Measurements from ENCODE around the gene TEKT4. TPM values are rescaled to one million over a fixed set of nuclear protein-coding genes. Genes with fewer than 3 reads are reported as not detected.
"Not testable (repeated sequence)": the region's sequence is repeated elsewhere in the genome, so short reads cannot be mapped to it uniquely, and the experiment has no call there.

The TEKT4 gene
- total RNA-seq, 1 donor from 2014 or later = not detected

DNA sequence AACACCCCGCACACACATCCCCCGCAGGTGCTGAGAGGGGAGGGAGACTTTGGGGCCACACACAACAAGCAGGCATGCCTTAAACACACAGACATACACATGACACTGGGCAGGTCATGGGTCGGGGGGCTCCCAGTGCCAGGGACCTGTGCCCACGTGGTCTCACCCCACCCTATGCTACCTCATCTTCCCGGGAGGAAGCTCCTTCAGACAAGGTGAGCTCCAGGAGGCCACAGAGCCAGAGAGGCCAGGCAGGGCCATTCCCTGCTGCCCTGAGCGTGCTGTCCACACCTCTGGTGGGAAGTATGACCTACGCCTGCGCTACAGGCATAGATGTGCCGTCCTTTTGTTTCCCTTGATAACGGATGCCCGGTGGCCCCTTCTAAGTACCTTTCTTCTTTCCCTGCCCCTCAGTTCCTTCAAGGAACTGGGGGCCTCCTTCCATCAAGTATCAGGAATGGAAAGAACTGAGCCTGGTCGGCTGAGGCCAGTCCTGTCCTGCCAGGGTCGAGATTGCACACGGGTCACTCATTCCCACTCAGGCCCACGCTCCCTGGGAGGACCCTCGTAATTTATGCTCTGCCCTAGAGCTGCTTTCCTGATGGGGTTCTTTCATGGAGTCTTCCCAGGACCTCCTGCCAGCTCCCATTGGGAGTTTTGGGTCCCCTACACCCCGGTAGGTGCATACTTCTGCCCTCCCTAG, 4.7 kb downstream of the TEKT4 start:
- no peak for DNase-seq (ENCODE audit: low spot score)

GRCh38 chr2:94876523-94876863, 5.3 kb downstream of the TEKT4 start:
- no peak for DNase-seq (ENCODE audit: low spot score)

DNA sequence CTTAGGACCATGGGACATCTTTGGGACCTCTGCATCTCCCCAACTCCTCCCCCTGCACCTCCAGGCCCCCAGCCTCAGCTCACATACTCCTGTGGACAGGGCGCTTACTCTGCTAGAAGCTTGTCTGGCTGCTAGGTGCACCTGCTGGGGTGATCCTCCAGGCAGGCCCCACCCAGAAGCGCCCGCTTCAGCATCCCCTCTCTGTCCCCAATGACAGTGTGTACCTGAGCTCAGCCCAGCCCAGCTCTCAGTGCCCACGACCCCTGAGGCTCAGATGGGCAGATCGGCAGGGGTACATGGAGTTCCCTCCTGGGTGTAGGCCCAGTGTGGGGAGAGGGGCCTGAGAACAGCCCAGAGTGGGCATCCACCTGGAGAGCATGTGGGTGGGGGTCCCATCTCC, 5.9 kb downstream of the TEKT4 start:
- no peak for DNase-seq (ENCODE audit: low spot score)

DNA sequence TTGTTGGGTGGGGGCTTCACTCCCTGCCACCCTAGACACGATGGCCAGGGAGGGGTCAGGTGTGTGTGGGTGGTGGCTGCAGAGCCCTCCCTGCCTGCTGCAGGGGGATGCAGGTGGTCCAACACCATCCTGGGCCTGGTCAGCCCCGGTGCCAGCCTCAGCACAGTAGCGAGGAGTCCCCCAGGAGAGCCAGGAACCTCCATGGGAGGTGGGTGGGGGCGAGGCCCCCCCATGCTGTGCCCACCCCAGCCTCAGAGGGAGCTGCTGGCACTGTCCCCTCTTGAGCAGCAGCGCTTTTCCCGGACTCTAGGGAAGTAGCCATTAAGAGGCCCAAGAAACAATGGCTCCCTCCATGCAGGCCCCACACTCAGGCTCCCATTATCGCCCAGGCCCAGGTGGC, 7.3 kb downstream of the TEKT4 start:
- DNase-seq (ENCODE audit: low spot score) = not testable (repeated sequence)

DNA sequence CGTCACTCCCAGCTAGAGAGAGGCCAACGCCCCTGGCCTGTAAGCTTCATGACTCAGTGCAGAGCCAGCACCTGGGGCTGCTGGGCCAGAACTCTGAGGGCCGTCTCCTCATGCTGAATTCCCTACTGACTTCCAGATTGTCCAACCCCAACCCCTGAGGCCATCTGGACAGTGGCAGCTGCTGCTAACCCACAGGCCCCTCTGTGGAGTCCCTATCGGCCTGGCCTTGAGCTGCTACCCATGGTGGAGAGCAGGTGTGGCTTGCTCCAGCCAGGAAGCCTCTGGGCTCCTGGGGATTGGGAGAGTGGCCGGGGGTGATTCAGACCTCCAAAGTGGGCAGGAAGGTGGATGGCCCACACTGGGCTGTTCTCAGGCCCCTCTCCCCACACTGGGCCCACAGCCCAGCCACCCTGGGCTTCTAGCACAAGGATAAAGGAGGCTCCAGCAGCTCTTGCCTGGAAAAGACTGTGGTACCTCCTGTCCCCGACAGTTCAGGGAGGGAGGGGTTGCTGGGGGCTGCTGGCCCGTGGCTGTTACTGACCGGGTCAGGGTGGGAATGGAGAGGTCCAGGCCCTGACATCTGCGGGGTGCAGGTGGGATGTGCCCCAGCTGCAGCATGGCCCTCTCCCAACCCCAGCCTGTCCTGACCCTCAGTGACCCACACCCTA, 8.2 kb downstream of the TEKT4 start:
- DNase-seq (ENCODE audit: low spot score) = no peak

DNA sequence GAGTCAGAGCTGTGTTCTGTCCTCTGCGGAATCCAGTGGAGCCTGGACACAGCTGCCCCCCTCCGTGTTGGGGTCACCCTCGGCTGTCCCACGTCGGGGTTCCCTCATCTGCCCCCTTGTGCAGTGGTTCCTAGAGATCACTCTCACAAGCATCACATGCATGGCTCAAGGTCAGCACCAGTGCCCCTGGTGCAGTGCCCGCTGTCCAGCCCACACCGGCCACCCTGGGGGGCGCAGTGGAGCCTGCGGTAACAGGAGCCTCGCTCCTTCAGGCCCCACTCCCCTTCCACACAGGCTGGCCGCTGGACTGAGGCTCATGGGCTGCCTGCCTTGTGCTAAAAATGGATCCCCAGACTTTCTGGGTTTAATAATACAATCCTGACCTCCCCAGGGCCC, 8.8 kb downstream of the TEKT4 start:
- DNase-seq (ENCODE audit: low spot score) = no peak

GRCh38 chr2:94880507-94880906, 9.3 kb downstream of the TEKT4 start:
- DNase-seq (ENCODE audit: low spot score) = no peak

DNA sequence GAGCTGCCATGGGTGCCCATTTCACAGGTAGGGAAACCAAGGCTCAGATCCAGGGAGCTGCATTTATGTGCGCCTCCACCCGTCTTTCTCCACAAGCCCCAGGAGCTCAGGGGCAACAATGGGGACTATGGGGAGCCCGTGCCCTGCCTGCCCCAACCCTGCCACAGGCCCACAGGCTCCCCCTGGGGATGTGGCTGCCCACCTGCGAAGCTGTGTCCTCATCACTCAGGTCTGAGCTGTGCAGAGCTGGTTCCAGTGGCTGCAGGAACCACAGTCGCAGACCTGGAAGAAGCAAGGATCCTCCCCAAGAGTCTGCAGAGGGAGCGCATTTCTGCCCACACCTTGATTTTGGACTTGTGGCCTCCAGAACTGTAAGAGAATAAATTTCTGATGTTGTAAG, 9.8 kb downstream of the TEKT4 start:
- no peak for DNase-seq (ENCODE audit: low spot score)

DNA sequence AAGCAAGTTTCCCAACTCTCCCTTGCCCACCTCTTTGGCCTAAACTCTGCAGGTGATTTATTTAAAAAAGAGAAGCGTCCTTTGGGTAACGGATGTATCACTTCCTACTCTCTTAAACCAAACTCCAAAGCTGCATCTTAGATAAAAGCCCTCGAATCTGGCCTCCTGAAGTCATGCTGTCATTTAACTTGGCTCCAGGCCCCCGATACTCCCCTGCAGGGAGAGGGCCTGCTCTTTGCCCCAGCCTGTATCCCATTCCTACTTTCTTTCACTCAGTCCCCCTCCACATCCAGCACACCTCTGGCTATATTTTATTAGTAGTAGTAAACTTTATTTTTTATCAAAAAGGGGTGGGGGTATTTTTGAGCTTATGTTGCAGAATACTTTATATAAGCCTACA, 19.0 kb downstream of the TEKT4 start:
- DNase-seq (ENCODE audit: low spot score) = no peak

DNA sequence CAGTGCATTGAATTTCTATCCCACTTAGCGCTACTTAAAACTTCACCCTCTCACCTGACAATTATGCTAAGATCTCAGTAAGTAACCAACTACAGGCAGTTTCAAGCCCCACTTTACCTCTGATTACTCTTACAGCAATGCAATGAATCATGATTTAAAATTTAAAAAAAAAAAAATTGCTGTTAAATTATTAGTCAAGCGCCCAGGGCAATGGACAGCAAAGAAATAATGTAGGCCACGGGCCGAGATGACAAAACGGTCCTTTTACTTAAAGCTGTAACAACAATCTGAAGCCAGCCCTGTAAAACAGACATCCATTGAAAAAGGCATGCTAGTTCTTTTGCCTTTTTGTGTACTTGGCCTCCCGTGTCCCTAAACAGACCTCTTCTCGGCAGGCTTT, 24.0 kb downstream of the TEKT4 start:
- not testable (repeated sequence) for DNase-seq (ENCODE audit: low spot score)

DNA sequence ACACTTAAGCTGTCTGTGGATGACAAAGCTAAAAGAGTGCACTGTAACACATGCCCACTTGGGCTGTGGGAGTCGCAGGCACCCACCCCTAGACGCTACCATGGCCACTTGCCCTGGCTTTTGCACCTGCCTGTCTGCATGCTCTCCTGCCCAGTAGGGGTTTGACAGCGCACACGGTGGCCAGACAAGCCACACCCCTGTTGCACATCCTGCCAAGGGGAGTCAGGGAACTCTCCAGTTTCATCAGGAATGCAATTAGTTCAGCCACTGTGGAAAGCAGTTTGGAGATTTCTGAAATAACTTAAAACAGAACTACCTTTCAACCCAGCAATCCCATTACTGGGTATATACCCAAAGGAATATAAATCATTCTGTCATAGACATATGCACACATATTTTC, 35.7 kb downstream of the TEKT4 start:
- DNase-seq (ENCODE audit: low spot score) = not testable (repeated sequence)

- DNase-seq (ENCODE audit: low spot score) = no peak
Measured at GRCh38 chr2:94923196-94923595, 52.0 kb downstream of the TEKT4 start.

DNA sequence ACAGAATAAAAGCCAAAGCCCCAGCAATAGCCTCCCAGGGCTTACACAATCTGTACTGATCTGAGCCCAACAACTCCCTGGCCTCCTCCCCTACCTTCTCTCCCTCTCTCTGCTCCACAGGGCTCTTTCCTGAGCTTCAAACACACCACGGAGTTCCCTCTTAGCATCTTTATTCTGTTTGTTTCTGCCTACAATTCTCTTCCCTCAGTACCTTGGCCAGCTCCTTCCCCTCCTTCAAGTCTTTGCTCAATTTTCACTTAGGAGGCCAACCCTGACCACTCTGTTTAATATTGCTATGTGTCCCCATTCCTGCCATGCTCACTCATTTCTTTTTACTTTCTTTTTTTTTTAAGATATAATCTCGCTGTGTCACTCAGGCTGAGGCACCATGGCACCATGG, 53.8 kb downstream of the TEKT4 start:
- DNase-seq (ENCODE audit: low spot score) = not testable (repeated sequence)

Other genes with a start within 250 kb of the TEKT4 start
- gene MAL, start 154.3 kb downstream of the TEKT4 start, total RNA-seq = 19.2 TPM

Data from ureter (tissue), 1 donor.